HepG2 (cell line): ENCODE results near the gene STX4. TPM values are rescaled to one million over a fixed set of nuclear protein-coding genes. Genes with fewer than 3 reads are reported as not detected.

Source experiments
- EZH2 ChIP-seq: conservative IDR thresholded peaks from 2 replicates; pipeline ENCODE4 v1.6.1; 2012; ENCODE audit warnings: mild to moderate bottlenecking, low read depth, low read length, moderate library complexity
- ISX ChIP-seq: sonication (generic); formaldehyde crosslinking; conservative IDR thresholded peaks from 2 replicates; pipeline ENCODE4 v1.5.0; 2020; ENCODE audit warnings: missing genetic modification reagents
- POLR2A ChIP-seq, 2 experiments: IDR thresholded peaks; 2 replicates each; pipeline ENCODE4 v1.6.1; 2011; ENCODE audit warnings: low read depth in 2 of 2, low read length in 2 of 2, mild to moderate bottlenecking in 1 of 2, moderate library complexity in 1 of 2; ENCODE audit not compliant: insufficient read depth in 1 of 2
- ZC3H4 ChIP-seq: sonication (generic); formaldehyde crosslinking; IDR thresholded peaks from 2 replicates; pipeline ENCODE4 v1.4.0; 2020; ENCODE audit warnings: missing genetic modification reagents, borderline replicate concordance
- polyA plus RNA-seq, 8 experiments: library from polyadenylated mRNA; depleted of rRNA in 3 of 8; stranded (reverse) in 7 of 8; unstranded in 1 of 8; fragments of >200 nt; fragmentation: Illumina TruSeq in 4 of 8; extraction: Trizol in 4 of 8; gene quantifications; 2 replicates each; pipeline versions ENCODE4 v1.2.1 to v1.2.3, GENCODE V29; 2011 to 2016; ENCODE audit warnings: low read depth in 4 of 8, missing spikeins in 1 of 8, mixed read lengths in 1 of 8; ENCODE audit not compliant: insufficient read depth in 1 of 8
- total RNA-seq, 5 experiments: library from RNA; depleted of rRNA; stranded (reverse); fragments of >200 nt; fragmentation: Illumina TruSeq; extraction: Trizol; gene quantifications; 2 replicates each; pipeline ENCODE4 v1.2.3, GENCODE V29; 2016; ENCODE audit warnings: low read depth in 1 of 5
- TF ChIP-seq, protein P1 (sequence below), 2 experiments: sonication (generic) in 1 of 2; formaldehyde crosslinking in 1 of 2; IDR thresholded peaks; 2 replicates each; pipeline versions ENCODE4 v1.6.1 to v1.9.0; 2014 to 2022; ENCODE audit warnings: antibody characterized with exemption in 1 of 2, borderline replicate concordance in 1 of 2, inconsistent platforms in 1 of 2, low read depth in 1 of 2, missing genetic modification reagents in 1 of 2
- TF ChIP-seq, protein P2 (sequence below): sonication (generic); formaldehyde crosslinking; IDR thresholded peaks from 2 replicates; pipeline ENCODE4 v1.5.0; 2020; ENCODE audit warnings: mild to moderate bottlenecking, missing genetic modification reagents, borderline replicate concordance
- TF ChIP-seq, protein P3 (sequence below): sonication (generic); formaldehyde crosslinking; IDR thresholded peaks from 2 replicates; pipeline ENCODE4 v1.4.0; 2020; ENCODE audit warnings: low read depth, mild to moderate bottlenecking, missing genetic modification reagents
- TF ChIP-seq, protein P4 (sequence below), 2 experiments: sonication (generic) in 1 of 2; formaldehyde crosslinking in 1 of 2; IDR thresholded peaks; 2 replicates each; pipeline versions ENCODE4 v1.4.0 to v1.6.1; 2018 to 2020; ENCODE audit warnings: missing genetic modification reagents in 2 of 2, borderline replicate concordance in 1 of 2, low read depth in 1 of 2, mild to moderate bottlenecking in 1 of 2, missing biosample characterization in 1 of 2

Gene STX4
- total and polyA plus RNA-seq, 2 of the 13 experiments (the other 11 are each of a cell fraction or from before 2014, with no cell fraction given): 29.2 to 34.6 TPM

DNA sequence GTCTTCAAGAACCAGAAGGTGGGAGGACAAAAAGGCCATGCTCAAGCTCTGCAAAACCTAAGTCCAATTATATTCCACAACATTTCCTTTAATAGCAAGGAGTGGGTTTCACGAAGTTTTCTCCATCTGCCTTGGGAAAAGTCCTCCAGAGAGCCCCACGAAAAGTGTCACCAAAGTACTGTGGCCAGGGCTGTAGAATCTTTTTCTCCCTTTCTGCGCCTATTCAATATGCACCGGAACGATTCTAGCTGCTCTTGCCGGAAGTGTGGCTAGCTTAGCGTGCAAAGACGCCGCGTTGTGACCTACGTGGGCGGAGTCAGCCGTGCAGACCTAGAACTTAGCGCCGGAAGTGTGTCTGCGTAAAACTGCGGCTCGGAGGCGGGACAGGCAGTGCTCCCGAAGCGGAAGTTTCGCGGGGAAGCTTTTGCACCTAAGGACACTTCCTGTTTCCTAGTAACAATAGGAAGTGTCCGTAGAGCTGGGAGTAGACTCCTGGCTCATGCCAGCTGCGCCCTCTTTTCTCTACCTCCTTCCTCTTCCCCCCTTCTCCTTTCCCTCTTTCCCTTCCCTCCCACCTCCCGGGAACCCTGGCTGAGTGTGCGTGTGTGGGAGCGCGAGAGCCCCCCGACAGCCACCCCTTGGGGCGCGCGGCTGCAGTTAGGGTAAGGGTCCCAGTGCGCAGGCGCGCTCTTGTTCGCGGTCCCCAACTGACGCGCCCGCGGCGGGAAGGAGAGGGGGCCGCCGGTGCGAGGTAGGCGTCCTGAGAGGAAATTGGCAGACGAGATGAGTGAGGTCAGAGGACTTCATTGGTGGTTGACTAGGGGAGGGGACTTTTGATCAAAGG lies 40.8 kb downstream of the STX4 start, which contains the start of the genes ZNF646 and ZNF668 (continued):
- TF ChIP-seq, protein P1, sequence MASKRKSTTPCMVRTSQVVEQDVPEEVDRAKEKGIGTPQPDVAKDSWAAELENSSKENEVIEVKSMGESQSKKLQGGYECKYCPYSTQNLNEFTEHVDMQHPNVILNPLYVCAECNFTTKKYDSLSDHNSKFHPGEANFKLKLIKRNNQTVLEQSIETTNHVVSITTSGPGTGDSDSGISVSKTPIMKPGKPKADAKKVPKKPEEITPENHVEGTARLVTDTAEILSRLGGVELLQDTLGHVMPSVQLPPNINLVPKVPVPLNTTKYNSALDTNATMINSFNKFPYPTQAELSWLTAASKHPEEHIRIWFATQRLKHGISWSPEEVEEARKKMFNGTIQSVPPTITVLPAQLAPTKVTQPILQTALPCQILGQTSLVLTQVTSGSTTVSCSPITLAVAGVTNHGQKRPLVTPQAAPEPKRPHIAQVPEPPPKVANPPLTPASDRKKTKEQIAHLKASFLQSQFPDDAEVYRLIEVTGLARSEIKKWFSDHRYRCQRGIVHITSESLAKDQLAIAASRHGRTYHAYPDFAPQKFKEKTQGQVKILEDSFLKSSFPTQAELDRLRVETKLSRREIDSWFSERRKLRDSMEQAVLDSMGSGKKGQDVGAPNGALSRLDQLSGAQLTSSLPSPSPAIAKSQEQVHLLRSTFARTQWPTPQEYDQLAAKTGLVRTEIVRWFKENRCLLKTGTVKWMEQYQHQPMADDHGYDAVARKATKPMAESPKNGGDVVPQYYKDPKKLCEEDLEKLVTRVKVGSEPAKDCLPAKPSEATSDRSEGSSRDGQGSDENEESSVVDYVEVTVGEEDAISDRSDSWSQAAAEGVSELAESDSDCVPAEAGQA (IDR thresholded peaks at IDR 0.05; ENCODE audit: low read depth): peak; percentile 89
- TF ChIP-seq, protein P1 (CRISPR knock-in tag; IDR thresholded peaks at IDR 0.05; ENCODE audit: borderline replicate concordance): no peak
- TF ChIP-seq EZH2: no peak
- TF ChIP-seq POLR2A (IDR thresholded peaks at IDR 0.05; ENCODE audit: insufficient read depth in 1 of 2, low read depth in 2 of 2, low read length in 2 of 2): peak; percentile 84 to 90
- TF ChIP-seq ISX: no peak
- TF ChIP-seq, protein P2, sequence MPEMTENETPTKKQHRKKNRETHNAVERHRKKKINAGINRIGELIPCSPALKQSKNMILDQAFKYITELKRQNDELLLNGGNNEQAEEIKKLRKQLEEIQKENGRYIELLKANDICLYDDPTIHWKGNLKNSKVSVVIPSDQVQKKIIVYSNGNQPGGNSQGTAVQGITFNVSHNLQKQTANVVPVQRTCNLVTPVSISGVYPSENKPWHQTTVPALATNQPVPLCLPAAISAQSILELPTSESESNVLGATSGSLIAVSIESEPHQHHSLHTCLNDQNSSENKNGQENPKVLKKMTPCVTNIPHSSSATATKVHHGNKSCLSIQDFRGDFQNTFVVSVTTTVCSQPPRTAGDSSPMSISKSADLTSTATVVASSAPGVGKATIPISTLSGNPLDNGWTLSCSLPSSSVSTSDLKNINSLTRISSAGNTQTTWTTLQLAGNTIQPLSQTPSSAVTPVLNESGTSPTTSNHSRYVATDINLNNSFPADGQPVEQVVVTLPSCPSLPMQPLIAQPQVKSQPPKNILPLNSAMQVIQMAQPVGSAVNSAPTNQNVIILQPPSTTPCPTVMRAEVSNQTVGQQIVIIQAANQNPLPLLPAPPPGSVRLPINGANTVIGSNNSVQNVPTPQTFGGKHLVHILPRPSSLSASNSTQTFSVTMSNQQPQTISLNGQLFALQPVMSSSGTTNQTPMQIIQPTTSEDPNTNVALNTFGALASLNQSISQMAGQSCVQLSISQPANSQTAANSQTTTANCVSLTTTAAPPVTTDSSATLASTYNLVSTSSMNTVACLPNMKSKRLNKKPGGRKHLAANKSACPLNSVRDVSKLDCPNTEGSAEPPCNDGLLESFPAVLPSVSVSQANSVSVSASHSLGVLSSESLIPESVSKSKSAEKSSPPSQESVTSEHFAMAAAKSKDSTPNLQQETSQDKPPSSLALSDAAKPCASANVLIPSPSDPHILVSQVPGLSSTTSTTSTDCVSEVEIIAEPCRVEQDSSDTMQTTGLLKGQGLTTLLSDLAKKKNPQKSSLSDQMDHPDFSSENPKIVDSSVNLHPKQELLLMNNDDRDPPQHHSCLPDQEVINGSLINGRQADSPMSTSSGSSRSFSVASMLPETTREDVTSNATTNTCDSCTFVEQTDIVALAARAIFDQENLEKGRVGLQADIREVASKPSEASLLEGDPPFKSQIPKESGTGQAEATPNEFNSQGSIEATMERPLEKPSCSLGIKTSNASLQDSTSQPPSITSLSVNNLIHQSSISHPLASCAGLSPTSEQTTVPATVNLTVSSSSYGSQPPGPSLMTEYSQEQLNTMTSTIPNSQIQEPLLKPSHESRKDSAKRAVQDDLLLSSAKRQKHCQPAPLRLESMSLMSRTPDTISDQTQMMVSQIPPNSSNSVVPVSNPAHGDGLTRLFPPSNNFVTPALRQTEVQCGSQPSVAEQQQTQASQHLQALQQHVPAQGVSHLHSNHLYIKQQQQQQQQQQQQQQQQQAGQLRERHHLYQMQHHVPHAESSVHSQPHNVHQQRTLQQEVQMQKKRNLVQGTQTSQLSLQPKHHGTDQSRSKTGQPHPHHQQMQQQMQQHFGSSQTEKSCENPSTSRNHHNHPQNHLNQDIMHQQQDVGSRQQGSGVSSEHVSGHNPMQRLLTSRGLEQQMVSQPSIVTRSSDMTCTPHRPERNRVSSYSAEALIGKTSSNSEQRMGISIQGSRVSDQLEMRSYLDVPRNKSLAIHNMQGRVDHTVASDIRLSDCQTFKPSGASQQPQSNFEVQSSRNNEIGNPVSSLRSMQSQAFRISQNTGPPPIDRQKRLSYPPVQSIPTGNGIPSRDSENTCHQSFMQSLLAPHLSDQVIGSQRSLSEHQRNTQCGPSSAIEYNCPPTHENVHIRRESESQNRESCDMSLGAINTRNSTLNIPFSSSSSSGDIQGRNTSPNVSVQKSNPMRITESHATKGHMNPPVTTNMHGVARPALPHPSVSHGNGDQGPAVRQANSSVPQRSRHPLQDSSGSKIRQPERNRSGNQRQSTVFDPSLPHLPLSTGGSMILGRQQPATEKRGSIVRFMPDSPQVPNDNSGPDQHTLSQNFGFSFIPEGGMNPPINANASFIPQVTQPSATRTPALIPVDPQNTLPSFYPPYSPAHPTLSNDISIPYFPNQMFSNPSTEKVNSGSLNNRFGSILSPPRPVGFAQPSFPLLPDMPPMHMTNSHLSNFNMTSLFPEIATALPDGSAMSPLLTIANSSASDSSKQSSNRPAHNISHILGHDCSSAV: 0 out of 2 replicates have a peak, but pooled peaks have one; percentile 55
- TF ChIP-seq ZC3H4 (CRISPR knock-in tag): no peak
- TF ChIP-seq, protein P3, sequence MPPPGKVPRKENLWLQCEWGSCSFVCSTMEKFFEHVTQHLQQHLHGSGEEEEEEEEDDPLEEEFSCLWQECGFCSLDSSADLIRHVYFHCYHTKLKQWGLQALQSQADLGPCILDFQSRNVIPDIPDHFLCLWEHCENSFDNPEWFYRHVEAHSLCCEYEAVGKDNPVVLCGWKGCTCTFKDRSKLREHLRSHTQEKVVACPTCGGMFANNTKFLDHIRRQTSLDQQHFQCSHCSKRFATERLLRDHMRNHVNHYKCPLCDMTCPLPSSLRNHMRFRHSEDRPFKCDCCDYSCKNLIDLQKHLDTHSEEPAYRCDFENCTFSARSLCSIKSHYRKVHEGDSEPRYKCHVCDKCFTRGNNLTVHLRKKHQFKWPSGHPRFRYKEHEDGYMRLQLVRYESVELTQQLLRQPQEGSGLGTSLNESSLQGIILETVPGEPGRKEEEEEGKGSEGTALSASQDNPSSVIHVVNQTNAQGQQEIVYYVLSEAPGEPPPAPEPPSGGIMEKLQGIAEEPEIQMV: peak; percentile 80
- TF ChIP-seq, protein P4, sequence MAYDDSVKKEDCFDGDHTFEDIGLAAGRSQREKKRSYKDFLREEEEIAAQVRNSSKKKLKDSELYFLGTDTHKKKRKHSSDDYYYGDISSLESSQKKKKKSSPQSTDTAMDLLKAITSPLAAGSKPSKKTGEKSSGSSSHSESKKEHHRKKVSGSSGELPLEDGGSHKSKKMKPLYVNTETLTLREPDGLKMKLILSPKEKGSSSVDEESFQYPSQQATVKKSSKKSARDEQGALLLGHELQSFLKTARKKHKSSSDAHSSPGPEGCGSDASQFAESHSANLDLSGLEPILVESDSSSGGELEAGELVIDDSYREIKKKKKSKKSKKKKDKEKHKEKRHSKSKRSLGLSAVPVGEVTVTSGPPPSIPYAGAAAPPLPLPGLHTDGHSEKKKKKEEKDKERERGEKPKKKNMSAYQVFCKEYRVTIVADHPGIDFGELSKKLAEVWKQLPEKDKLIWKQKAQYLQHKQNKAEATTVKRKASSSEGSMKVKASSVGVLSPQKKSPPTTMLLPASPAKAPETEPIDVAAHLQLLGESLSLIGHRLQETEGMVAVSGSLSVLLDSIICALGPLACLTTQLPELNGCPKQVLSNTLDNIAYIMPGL (CRISPR knock-in tag; IDR thresholded peaks at IDR 0.05; ENCODE audit: borderline replicate concordance in 1 of 2, low read depth in 1 of 2): peak; percentile 63 to 67; a peak in 2 of 4 replicates
